Adrenal gland (tissue), 5 donors: ENCODE measurements around the gene GPR45.

Experiments used
- POLR2A ChIP-seq, 2 donors: fragments of 450-650 bp; IDR thresholded peaks; one replicate each; pipeline ENCODE4 v1.6.1; 2017; ENCODE audit warnings: antibody characterized with exemption in 2 of 2, mild to moderate bottlenecking in 2 of 2, moderate library complexity in 1 of 2
- TF ChIP-seq, protein P1 (sequence below), 6 experiments: fragments of 450-650 bp in 4 of 6; fragments of 200-600 bp in 2 of 6; sonication (generic) in 1 of 6; IDR thresholded peaks; 1 replicate in 5 of 6; 2 replicates in 1 of 6; pipeline versions ENCODE4 v1.5.1 to v1.8.0; 2016 to 2021; ENCODE audit warnings: antibody characterized with exemption in 6 of 6, mild to moderate bottlenecking in 2 of 6, moderate library complexity in 1 of 6
- donor health status: DM: no; HTN: no; CAD: no.

DNA sequence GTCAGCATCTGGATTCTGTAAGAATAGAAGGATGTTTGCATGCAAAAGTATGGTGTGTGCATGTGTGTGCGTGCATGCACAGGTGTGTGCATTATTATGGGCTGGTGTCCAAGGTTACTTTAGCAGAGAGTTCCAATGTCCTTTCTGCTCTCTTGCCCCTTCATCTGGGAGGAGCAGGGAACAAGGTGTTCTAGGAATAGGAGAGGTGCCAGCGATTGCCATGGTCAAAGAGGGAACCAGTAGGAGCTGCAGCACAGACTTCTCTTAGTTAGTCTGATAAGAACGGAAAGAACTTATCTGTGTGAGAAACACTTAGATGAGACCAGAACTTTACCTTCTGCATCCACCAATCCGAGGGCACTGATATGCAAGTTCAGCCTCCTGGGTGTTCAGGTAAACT lies 8.3 kb downstream of the GPR45 start:
- TF ChIP-seq, protein P1, sequence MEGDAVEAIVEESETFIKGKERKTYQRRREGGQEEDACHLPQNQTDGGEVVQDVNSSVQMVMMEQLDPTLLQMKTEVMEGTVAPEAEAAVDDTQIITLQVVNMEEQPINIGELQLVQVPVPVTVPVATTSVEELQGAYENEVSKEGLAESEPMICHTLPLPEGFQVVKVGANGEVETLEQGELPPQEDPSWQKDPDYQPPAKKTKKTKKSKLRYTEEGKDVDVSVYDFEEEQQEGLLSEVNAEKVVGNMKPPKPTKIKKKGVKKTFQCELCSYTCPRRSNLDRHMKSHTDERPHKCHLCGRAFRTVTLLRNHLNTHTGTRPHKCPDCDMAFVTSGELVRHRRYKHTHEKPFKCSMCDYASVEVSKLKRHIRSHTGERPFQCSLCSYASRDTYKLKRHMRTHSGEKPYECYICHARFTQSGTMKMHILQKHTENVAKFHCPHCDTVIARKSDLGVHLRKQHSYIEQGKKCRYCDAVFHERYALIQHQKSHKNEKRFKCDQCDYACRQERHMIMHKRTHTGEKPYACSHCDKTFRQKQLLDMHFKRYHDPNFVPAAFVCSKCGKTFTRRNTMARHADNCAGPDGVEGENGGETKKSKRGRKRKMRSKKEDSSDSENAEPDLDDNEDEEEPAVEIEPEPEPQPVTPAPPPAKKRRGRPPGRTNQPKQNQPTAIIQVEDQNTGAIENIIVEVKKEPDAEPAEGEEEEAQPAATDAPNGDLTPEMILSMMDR (IDR thresholded peaks at IDR 0.05) = no peak
- TF ChIP-seq POLR2A (IDR thresholded peaks at IDR 0.05) = no peak
